HEK293 (cell line): ENCODE data around the gene ABCC9.

Experiments used
- CTCF ChIA-PET: fragments of 350-600 bp; formaldehyde crosslinking; extraction: SDS; loops from one replicate; lab custom pipeline; 2021; ENCODE audit warnings: antibody characterized with exemption; lab: Yijun Ruan, JAX
- POLR2A ChIA-PET: fragments of 300-600 bp; formaldehyde crosslinking; extraction: SDS; loops from one replicate; lab custom pipeline; 2020; ENCODE audit warnings: antibody characterized with exemption, inconsistent platforms; lab: Yijun Ruan, JAX
- H3K27ac ChIP-seq: fragments of 200-500 bp; sonication (Bioruptor generic); 2 replicates; pipeline ENCODE4 v1.5.1; 2014; ENCODE audit warnings: low read depth, low read length, control low read depth, inconsistent platforms; ENCODE audit errors: extremely low read depth
- H3K36me3 ChIP-seq, 2 experiments: fragments of 200-500 bp in 1 of 2; sonication (Bioruptor generic) in 1 of 2; 1 replicate in 1 of 2; 2 replicates in 1 of 2; pipeline ENCODE4 v1.5.1; 2014 to 2017; ENCODE audit warnings: inconsistent platforms in 2 of 2, low read length in 2 of 2; ENCODE audit not compliant: control insufficient read depth in 2 of 2, insufficient read depth in 1 of 2
- H3K4me1 ChIP-seq: fragments of 200-500 bp; sonication (Bioruptor generic); 2 replicates; pipeline ENCODE4 v1.5.1; 2014; ENCODE audit warnings: mild to moderate bottlenecking, low read length, inconsistent platforms; ENCODE audit not compliant: control insufficient read depth, insufficient read depth
- H3K4me3 ChIP-seq: 2 replicates; pipeline ENCODE4 v1.5.1; 2011; ENCODE audit warnings: low read depth, mild to moderate bottlenecking, control low read depth, low read length, moderate library complexity
- H3K9me3 ChIP-seq: fragments of 200-500 bp; sonication (Bioruptor generic); 2 replicates; pipeline ENCODE4 v1.5.1; 2014; ENCODE audit warnings: low read depth, low read length, inconsistent platforms; ENCODE audit not compliant: control insufficient read depth, insufficient read depth
- GLI4 ChIP-seq: fragments of 450-650 bp; formaldehyde crosslinking; IDR thresholded peaks from 2 replicates; pipeline ENCODE4 v1.5.1; 2016; ENCODE audit warnings: missing biosample characterization, missing genetic modification characterization
- GLIS1 ChIP-seq: fragments of 450-650 bp; formaldehyde crosslinking; IDR thresholded peaks from 2 replicates; pipeline ENCODE4 v1.5.1; 2016; ENCODE audit warnings: missing biosample characterization, missing genetic modification characterization
- HOXD13 ChIP-seq: sonication (generic); formaldehyde crosslinking; IDR thresholded peaks from 2 replicates; pipeline ENCODE4 v1.8.0; 2022; ENCODE audit warnings: missing genetic modification reagents, borderline replicate concordance
- PRDM6 ChIP-seq: fragments of 450-650 bp; formaldehyde crosslinking; IDR thresholded peaks from 2 replicates; pipeline ENCODE4 v1.5.1; 2017; ENCODE audit warnings: missing biosample characterization, missing genetic modification characterization
- SCRT1 ChIP-seq: fragments of 450-650 bp; formaldehyde crosslinking; IDR thresholded peaks from 2 replicates; pipeline ENCODE4 v1.5.1; 2016; ENCODE audit warnings: missing biosample characterization, missing genetic modification characterization, borderline replicate concordance
- SP2 ChIP-seq: fragments of 450-650 bp; formaldehyde crosslinking; IDR thresholded peaks from 2 replicates; pipeline ENCODE4 v1.5.1; 2016; ENCODE audit warnings: missing biosample characterization, missing genetic modification characterization
- ZEB2 ChIP-seq: fragments of 450-650 bp; formaldehyde crosslinking; IDR thresholded peaks from 2 replicates; pipeline ENCODE4 v1.5.1; 2016; ENCODE audit warnings: missing biosample characterization, missing genetic modification characterization
- ZIC2 ChIP-seq: fragments of 450-650 bp; formaldehyde crosslinking; IDR thresholded peaks from 2 replicates; pipeline ENCODE4 v1.5.1; 2016; ENCODE audit warnings: missing biosample characterization, missing genetic modification characterization
- ZNF121 ChIP-seq: fragments of 450-650 bp; formaldehyde crosslinking; IDR thresholded peaks from 2 replicates; pipeline ENCODE4 v1.5.1; 2016; ENCODE audit warnings: missing biosample characterization, missing genetic modification characterization
- ZNF184 ChIP-seq: fragments of 450-650 bp; IDR thresholded peaks from 2 replicates; pipeline ENCODE4 v1.5.1; 2018; ENCODE audit warnings: missing biosample characterization, mild to moderate bottlenecking, missing genetic modification characterization
- ZNF2 ChIP-seq: fragments of 450-650 bp; formaldehyde crosslinking; IDR thresholded peaks from 2 replicates; pipeline ENCODE4 v1.5.1; 2016; ENCODE audit warnings: missing biosample characterization, missing genetic modification characterization
- ZNF214 ChIP-seq: fragments of 450-650 bp; formaldehyde crosslinking; IDR thresholded peaks from 2 replicates; pipeline ENCODE4 v1.5.1; 2017; ENCODE audit warnings: missing biosample characterization, mild to moderate bottlenecking, missing genetic modification characterization, borderline replicate concordance
- ZNF26 ChIP-seq: fragments of 450-650 bp; formaldehyde crosslinking; IDR thresholded peaks from 2 replicates; pipeline ENCODE4 v1.5.1; 2016; ENCODE audit warnings: missing biosample characterization, missing genetic modification characterization
- ZNF266 ChIP-seq: fragments of 450-650 bp; formaldehyde crosslinking; IDR thresholded peaks from 2 replicates; pipeline ENCODE4 v1.5.1; 2016; ENCODE audit warnings: missing biosample characterization, missing genetic modification characterization, low read depth
- ZNF324 ChIP-seq: fragments of 450-650 bp; formaldehyde crosslinking; IDR thresholded peaks from 2 replicates; pipeline ENCODE4 v1.5.1; 2016; ENCODE audit warnings: missing biosample characterization, missing genetic modification characterization
- ZNF354C ChIP-seq: fragments of 450-650 bp; formaldehyde crosslinking; IDR thresholded peaks from 2 replicates; pipeline ENCODE4 v1.5.1; 2016; ENCODE audit warnings: missing biosample characterization, missing genetic modification characterization, low read depth, borderline replicate concordance
- ZNF404 ChIP-seq: fragments of 450-650 bp; formaldehyde crosslinking; IDR thresholded peaks from 2 replicates; pipeline ENCODE4 v1.5.1; 2017; ENCODE audit warnings: missing biosample characterization, missing genetic modification characterization
- ZNF449 ChIP-seq: fragments of 450-650 bp; formaldehyde crosslinking; IDR thresholded peaks from 2 replicates; pipeline ENCODE4 v1.5.1; 2017; ENCODE audit warnings: missing biosample characterization, mild to moderate bottlenecking, missing genetic modification characterization, moderate library complexity
- ZNF48 ChIP-seq: fragments of 450-650 bp; formaldehyde crosslinking; IDR thresholded peaks from 2 replicates; pipeline ENCODE4 v1.5.1; 2016; ENCODE audit warnings: missing biosample characterization, missing genetic modification characterization
- ZNF501 ChIP-seq: fragments of 450-650 bp; formaldehyde crosslinking; IDR thresholded peaks from 2 replicates; pipeline ENCODE4 v1.5.1; 2016; ENCODE audit warnings: missing biosample characterization, missing genetic modification characterization
- ZNF510 ChIP-seq: fragments of 450-650 bp; formaldehyde crosslinking; IDR thresholded peaks from 2 replicates; pipeline ENCODE4 v1.5.1; 2018; ENCODE audit warnings: mild to moderate bottlenecking, missing genetic modification characterization, missing biosample characterization; ENCODE audit not compliant: insufficient replicate concordance
- ZNF521 ChIP-seq: fragments of 450-650 bp; formaldehyde crosslinking; IDR thresholded peaks from 2 replicates; pipeline ENCODE4 v1.5.1; 2017; ENCODE audit warnings: missing biosample characterization, mild to moderate bottlenecking, missing genetic modification characterization
- ZNF549 ChIP-seq: fragments of 450-650 bp; IDR thresholded peaks from 2 replicates; pipeline ENCODE4 v1.5.1; 2018; ENCODE audit warnings: missing biosample characterization, missing genetic modification characterization, mild to moderate bottlenecking, inconsistent platforms, moderate library complexity
- ZNF585B ChIP-seq: fragments of 450-650 bp; formaldehyde crosslinking; IDR thresholded peaks from 2 replicates; pipeline ENCODE4 v1.5.1; 2016; ENCODE audit warnings: missing biosample characterization, missing genetic modification characterization
- ZNF692 ChIP-seq: fragments of 450-650 bp; formaldehyde crosslinking; IDR thresholded peaks from 2 replicates; pipeline ENCODE4 v1.5.1; 2016; ENCODE audit warnings: missing biosample characterization, missing genetic modification characterization
- ZNF843 ChIP-seq: fragments of 450-650 bp; formaldehyde crosslinking; IDR thresholded peaks from 2 replicates; pipeline ENCODE4 v1.5.1; 2016; ENCODE audit warnings: missing biosample characterization, missing genetic modification characterization
- ZSCAN16 ChIP-seq: fragments of 450-650 bp; formaldehyde crosslinking; IDR thresholded peaks from 2 replicates; pipeline ENCODE4 v1.5.1; 2016; ENCODE audit warnings: missing biosample characterization, missing genetic modification characterization
- ZSCAN18 ChIP-seq: fragments of 450-650 bp; formaldehyde crosslinking; IDR thresholded peaks from 2 replicates; pipeline ENCODE4 v1.5.1; 2016; ENCODE audit warnings: missing biosample characterization, missing genetic modification characterization

The ABCC9 gene

GRCh38 chr12:21985155-21985554 is 43.9 kb upstream of the ABCC9 start (continued):
- TF ChIP-seq ZNF354C (tag by site-specific recombination) = no peak
- no peak for TF ChIP-seq ZNF843
- no peak for TF ChIP-seq PRDM6 (tag by site-specific recombination)
- no peak for TF ChIP-seq SCRT1 (tag by site-specific recombination)
- TF ChIP-seq ZNF549 (tag by site-specific recombination) = no peak
- no peak for TF ChIP-seq ZSCAN16 (tag by site-specific recombination)
- no peak for TF ChIP-seq ZIC2 (tag by site-specific recombination)
- no peak for TF ChIP-seq ZNF585B (tag by site-specific recombination)
- TF ChIP-seq ZNF214 (tag by site-specific recombination) = no peak
- no peak for TF ChIP-seq ZNF501 (tag by site-specific recombination)

- Histone ChIP-seq H3K4me3 (no peak overlapping the region), H3K27ac (no peak overlapping the region), H3K9me3 (no peaks in the 10 kb centered on the region)
- ChIA-PET POLR2A (no interaction called here), CTCF (interaction anchor here (1.0 to 1.4 kb wide), 3 partner anchors 11 to 286 kb away, joined by 3 to 4 read pairs (median 3); no protein-coding TSS in a partner anchor)
- no peak for TF ChIP-seq ZSCAN18 (tag by site-specific recombination)
- TF ChIP-seq GLI4 (tag by site-specific recombination) = no peak
- TF ChIP-seq ZNF324 (tag by site-specific recombination) = no peak
- no peak for TF ChIP-seq ZNF48 (tag by site-specific recombination)
- TF ChIP-seq ZNF266 (tag by site-specific recombination) = no peak
- no peak for TF ChIP-seq ZNF184
- TF ChIP-seq ZNF510 (tag by site-specific recombination) = no peak
- no peak for TF ChIP-seq ZIC2 (tag by site-specific recombination)
- TF ChIP-seq ZNF449 = no peak
- no peak for TF ChIP-seq ZNF2 (tag by site-specific recombination)
- TF ChIP-seq ZNF692 = no peak
- TF ChIP-seq ZNF404 (tag by site-specific recombination) = no peak
- no peak for TF ChIP-seq SP2 (tag by site-specific recombination)
- TF ChIP-seq ZEB2 (tag by site-specific recombination) = no peak
- no peak for TF ChIP-seq HOXD13 (CRISPR knock-in tag)
- no peak for TF ChIP-seq ZNF26 (tag by site-specific recombination)
- no peak for TF ChIP-seq GLIS1 (tag by site-specific recombination)
- TF ChIP-seq ZNF521 (tag by site-specific recombination) = no peak
- no peak for TF ChIP-seq ZNF121 (tag by site-specific recombination)
- TF ChIP-seq, all 188 proteins: peak for 0
- Histone ChIP-seq H3K4me1 (no peaks in the 10 kb centered on the region), H3K36me3 (no peaks in the 10 kb centered on the region)
These were observed 43.1 kb upstream of the ABCC9 start for GRCh38 chr12:21984375-21984774.
